ENCODE measurements around the gene SLC1A7.

DNA sequence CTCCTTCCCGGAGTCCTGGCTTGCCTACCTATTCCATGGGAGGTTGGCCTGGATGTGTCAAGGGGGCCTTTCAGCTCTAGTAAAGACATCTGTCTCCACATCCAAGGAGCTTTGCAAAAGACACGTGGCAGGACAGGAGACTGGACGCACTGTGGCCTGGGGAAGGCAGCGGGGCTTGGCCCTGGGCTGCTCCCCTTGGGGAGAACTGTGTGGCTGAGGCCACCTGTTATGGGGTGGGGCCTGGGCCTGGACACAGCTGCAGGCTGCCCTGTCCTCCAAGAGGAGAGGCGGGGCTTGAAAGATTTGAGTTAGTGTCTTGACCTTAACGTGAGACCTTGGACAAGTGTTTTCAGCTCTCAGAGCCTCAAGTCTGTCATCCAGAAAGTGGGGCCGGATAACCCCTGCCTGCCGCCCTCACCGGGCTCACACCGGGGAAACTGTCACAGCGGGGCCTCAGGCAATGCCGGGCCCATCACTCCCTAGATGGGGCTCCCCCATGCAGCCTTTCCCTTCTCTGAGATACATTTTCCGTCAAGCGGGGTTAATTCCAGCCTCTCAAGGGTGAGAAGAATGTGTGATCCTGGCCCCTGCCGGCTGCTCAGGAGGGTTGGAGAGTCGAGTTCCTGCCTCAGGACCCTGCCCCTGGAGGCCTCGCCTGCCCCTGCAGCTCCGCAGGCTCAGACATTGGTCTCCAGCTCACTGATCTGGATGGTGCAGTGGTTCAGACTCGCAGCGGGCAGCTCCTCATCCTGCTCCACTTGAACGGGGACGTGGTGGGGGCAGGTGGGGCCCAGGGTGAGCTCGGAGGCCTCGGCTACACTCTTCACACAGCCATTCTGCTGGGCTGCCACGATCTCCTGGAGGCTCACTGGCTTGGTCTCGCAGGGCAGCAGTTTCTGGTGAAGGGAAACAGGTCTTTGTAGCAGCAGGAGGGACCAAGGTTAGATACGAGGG is 54.8 kb downstream of the SLC1A7 start:
- TF ChIP-seq, protein P1, sequence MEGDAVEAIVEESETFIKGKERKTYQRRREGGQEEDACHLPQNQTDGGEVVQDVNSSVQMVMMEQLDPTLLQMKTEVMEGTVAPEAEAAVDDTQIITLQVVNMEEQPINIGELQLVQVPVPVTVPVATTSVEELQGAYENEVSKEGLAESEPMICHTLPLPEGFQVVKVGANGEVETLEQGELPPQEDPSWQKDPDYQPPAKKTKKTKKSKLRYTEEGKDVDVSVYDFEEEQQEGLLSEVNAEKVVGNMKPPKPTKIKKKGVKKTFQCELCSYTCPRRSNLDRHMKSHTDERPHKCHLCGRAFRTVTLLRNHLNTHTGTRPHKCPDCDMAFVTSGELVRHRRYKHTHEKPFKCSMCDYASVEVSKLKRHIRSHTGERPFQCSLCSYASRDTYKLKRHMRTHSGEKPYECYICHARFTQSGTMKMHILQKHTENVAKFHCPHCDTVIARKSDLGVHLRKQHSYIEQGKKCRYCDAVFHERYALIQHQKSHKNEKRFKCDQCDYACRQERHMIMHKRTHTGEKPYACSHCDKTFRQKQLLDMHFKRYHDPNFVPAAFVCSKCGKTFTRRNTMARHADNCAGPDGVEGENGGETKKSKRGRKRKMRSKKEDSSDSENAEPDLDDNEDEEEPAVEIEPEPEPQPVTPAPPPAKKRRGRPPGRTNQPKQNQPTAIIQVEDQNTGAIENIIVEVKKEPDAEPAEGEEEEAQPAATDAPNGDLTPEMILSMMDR (IDR thresholded peaks at IDR 0.05) = no peak
- no peak for TF ChIP-seq POLR2A (IDR thresholded peaks at IDR 0.05)
- no peak for TF ChIP-seq EP300 (IDR thresholded peaks at IDR 0.05)
- TF ChIP-seq POLR2AphosphoS5 (IDR thresholded peaks at IDR 0.05) = no peak

Data from sigmoid colon (tissue), 4 donors.